GM21825 (cell line): ENCODE results near the gene TBRG4.

ENCODE experiments used
- ATAC-seq: cut with Tn5 transposase; IDR thresholded peaks from one replicate; pipeline ENCODE4 v1.9.1; 2021; ENCODE audit warnings: mild to moderate bottlenecking, moderate library complexity; ENCODE audit not compliant: unreplicated experiment

The TBRG4 gene

GRCh38 chr7:45060295-45060694 lies 51.2 kb downstream of the TBRG4 start:
- no peak for ATAC-seq

GRCh38 chr7:45057878-45058277 lies 53.6 kb downstream of the TBRG4 start:
- no peak for ATAC-seq

- no peak for ATAC-seq
Observed at GRCh38 chr7:45055594-45056219, 55.8 kb downstream of the TBRG4 start.

GRCh38 chr7:45055016-45055415 lies 56.5 kb downstream of the TBRG4 start:
- no peak for ATAC-seq

- no peak for ATAC-seq
Observed at GRCh38 chr7:45054442-45054841, 57.1 kb downstream of the TBRG4 start.

- ATAC-seq: no peak
Observed at GRCh38 chr7:45053941-45054340, 57.6 kb downstream of the TBRG4 start.

GRCh38 chr7:45053401-45053800 lies 58.1 kb downstream of the TBRG4 start:
- ATAC-seq: no peak

- no peak for ATAC-seq
Observed at GRCh38 chr7:45052011-45052410, 59.5 kb downstream of the TBRG4 start.

- ATAC-seq: no peak
Observed at GRCh38 chr7:45050198-45050597, 61.3 kb downstream of the TBRG4 start.
